Activated T-cell treated with anti-CD3 and anti-CD28 coated beads, Interleukin-2, amount 50 U/mL, for 48 hours (primary cell): ENCODE results near the gene RNF224.
A peak's percentile ranks its signal among the peaks of the same experiment; 100 is the strongest.
"Not testable (repeated sequence)": the region's sequence is repeated elsewhere in the genome, so short reads cannot be mapped to it uniquely, and the experiment has no call there.

ENCODE experiments used
- DNase-seq, 2 experiments: peaks; one replicate each; pipeline ENCODE4 v3.0.0-alpha.2; 2020

RNF224 gene

GRCh38 chr9:137240841-137241489 lies 13.7 kb downstream of the RNF224 start, which contains the start of gene TUBB4B:
TSS of gene TUBB4B (plus strand) at chr9:137241287. CDS start at chr9:137241361, 74 bp downstream.
- peak; percentile 97 for DNase-seq

- peak; percentile 70 to 78 for DNase-seq
Measured at GRCh38 chr9:137241490-137242268, 14.4 kb downstream of the RNF224 start.

GRCh38 chr9:137242269-137243203 lies 15.2 kb downstream of the RNF224 start:
- no peak for DNase-seq

GRCh38 chr9:137243266-137243625 lies 15.9 kb downstream of the RNF224 start:
- DNase-seq: not testable (repeated sequence)

- peak in 1 of 2 experiments; percentile 57 for DNase-seq
Measured at GRCh38 chr9:137243626-137244485, 16.6 kb downstream of the RNF224 start.

GRCh38 chr9:137244486-137245449 lies 17.5 kb downstream of the RNF224 start:
- no peak for DNase-seq

- no peak for DNase-seq
Measured at GRCh38 chr9:137245450-137246421, 18.4 kb downstream of the RNF224 start.

GRCh38 chr9:137247135-137247915 lies 20.0 kb downstream of the RNF224 start:
- DNase-seq: no peak

- DNase-seq: no peak
Measured at GRCh38 chr9:137247916-137248175, 20.5 kb downstream of the RNF224 start.

- no peak for DNase-seq
Measured at GRCh38 chr9:137250329-137251193, 23.3 kb downstream of the RNF224 start.

- DNase-seq: no peak
Measured at GRCh38 chr9:137251194-137251461, 23.8 kb downstream of the RNF224 start, which contains the start of gene STPG3. TSS of gene STPG3 (plus strand) at chr9:137251286. CDS start at chr9:137251287, 1 bp downstream.

- no peak for DNase-seq
Measured at GRCh38 chr9:137251490-137252268, 24.4 kb downstream of the RNF224 start.

GRCh38 chr9:137252555-137253506 lies 25.5 kb downstream of the RNF224 start:
- no peak for DNase-seq

- DNase-seq: no peak
Measured at GRCh38 chr9:137253717-137254623, 26.7 kb downstream of the RNF224 start.
